ENCODE data around the gene LUC7L. TPM values are rescaled to one million over a fixed set of nuclear protein-coding genes. Genes with fewer than 3 reads are reported as not detected.

Gene LUC7L
- total and polyA plus RNA-seq, 9 donors = 56.6 to 112 (median 73.5) TPM

DNA sequence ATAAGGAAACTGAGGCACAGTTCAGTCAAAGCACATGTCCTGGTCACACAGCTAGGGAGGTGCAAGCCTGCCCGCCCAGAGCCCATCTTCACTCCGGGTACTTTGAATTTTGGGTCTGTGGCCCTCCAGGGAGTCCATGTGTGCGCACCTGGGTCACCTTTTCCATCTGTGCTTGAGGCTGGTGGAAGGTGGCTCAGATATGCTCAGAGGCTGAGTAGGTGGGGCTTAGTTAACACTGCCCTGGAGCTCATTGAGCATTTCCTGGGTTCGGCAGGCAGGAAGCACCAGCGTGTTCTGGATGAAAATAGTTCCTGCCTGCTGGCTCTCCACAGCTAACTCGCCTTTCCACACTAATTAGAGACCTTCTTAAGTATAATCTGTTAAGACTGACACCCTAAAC, 24.6 kb upstream of the LUC7L start:
- no peak for DNase-seq
- no peak for TF ChIP-seq POLR2A (IDR thresholded peaks at IDR 0.05)
- no peak for TF ChIP-seq EP300 (IDR thresholded peaks at IDR 0.05)
- TF ChIP-seq, protein P1, sequence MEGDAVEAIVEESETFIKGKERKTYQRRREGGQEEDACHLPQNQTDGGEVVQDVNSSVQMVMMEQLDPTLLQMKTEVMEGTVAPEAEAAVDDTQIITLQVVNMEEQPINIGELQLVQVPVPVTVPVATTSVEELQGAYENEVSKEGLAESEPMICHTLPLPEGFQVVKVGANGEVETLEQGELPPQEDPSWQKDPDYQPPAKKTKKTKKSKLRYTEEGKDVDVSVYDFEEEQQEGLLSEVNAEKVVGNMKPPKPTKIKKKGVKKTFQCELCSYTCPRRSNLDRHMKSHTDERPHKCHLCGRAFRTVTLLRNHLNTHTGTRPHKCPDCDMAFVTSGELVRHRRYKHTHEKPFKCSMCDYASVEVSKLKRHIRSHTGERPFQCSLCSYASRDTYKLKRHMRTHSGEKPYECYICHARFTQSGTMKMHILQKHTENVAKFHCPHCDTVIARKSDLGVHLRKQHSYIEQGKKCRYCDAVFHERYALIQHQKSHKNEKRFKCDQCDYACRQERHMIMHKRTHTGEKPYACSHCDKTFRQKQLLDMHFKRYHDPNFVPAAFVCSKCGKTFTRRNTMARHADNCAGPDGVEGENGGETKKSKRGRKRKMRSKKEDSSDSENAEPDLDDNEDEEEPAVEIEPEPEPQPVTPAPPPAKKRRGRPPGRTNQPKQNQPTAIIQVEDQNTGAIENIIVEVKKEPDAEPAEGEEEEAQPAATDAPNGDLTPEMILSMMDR (IDR thresholded peaks at IDR 0.05) = no peak
- intact Hi-C loops (cut with DNase I) = no loop called here
- Histone ChIP-seq H3K27ac (no peak overlapping the region), H3K27me3 (no peaks in the 10 kb centered on the region), H3K36me3 (no peaks in the 10 kb centered on the region), H3K4me3 (no peak overlapping the region), H3K9me3 (no peaks in the 10 kb centered on the region), H3K4me1 (ENCODE audit: insufficient read depth) (no peaks in the 10 kb centered on the region)
- 93 to 95% (median 94%) methylated on average over 6 of the region's 6 CpGs for WGBS, 3 donors

DNA sequence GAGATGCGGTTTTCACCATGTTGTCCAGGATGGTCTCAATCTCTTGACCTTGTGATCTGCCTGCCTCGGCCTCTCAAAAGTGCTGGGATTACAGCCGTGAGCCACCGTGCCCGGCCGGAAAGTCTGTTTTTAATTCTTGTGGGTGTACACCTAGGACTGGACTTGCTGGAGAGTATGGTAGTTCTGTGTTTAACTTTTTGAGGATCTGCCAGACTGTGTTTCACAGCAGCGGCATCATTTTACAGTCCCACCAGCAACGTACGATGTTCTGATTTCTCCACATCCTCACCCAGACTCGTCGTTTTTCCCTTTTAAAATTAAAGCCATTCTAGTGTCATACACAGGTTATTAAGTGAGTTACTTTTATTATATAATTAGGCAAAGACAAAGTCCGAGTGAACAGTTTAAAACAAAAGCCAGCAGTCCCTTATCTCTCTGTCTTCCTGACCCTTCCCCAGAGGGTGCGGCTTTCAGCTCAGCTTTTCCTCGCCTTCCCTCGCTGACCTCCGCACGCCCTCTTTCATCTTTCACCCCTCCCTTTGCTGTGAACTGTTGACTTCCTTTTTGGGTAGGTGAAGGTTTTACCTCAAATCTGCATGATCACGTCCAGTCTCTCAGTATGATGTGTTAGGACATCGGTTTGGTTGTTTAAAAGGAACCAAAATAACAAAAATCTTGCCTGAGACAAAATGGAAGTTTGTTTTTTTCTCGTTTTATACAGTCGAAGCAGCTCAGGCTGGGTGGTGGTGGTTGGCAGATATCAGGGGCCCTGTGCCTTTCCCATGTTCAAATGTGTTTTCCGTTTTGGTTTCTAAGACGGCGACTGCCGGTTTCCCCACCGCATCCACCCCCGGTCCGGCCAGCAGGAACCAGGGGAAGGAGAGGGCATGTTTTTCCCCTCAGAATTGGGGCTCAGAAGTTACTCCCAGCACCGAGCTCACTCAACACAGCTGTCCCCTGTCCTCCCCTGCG, 23.4 kb upstream of the LUC7L start:
- no peaks in the 10 kb centered on the region for H3K36me3 ChIP-seq
- DNase-seq = no peak
- H3K9me3 ChIP-seq = no peaks in the 10 kb centered on the region
- H3K4me1 ChIP-seq (ENCODE audit: insufficient read depth) = no peaks in the 10 kb centered on the region
- no peak overlapping the region for H3K27ac ChIP-seq
- 79 to 81% (median 80%) methylated on average over 30 of the region's 30 CpGs for WGBS, 3 donors
- H3K4me3 ChIP-seq = no peak overlapping the region
- intact Hi-C loops (cut with DNase I) = no loop called here
- H3K27me3 ChIP-seq = no peaks in the 10 kb centered on the region
- TF ChIP-seq EP300 (IDR thresholded peaks at IDR 0.05) (no peak), POLR2A (IDR thresholded peaks at IDR 0.05) (no peak)
- TF ChIP-seq, protein P1 (IDR thresholded peaks at IDR 0.05) = no peak

DNA sequence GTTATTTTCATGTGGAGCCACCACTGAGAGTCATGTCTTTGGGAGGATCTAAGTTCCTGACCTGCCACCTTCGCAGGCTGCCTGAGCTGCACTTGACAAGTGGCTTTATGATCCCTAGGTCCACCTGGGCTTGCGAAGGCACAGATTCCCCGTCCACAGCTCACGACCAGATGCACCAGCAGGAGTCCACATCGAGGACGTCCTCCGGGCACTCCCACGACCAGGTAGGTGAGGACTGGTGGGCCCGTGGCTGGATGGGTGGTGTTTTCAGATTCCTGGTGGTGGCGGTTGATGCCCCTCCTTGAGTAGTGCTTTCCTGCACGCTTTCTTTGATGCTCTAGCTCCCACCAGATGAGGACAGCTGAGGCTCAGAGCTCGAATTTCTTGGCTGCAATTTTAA, 20.2 kb upstream of the LUC7L start:
- Histone ChIP-seq H3K4me3 (no peak overlapping the region), H3K27me3 (no peaks in the 10 kb centered on the region), H3K4me1 (ENCODE audit: insufficient read depth) (no peaks in the 10 kb centered on the region), H3K36me3 (no peaks in the 10 kb centered on the region), H3K9me3 (no peaks in the 10 kb centered on the region), H3K27ac (no peak overlapping the region)
- TF ChIP-seq, protein P1 (IDR thresholded peaks at IDR 0.05) = no peak
- TF ChIP-seq POLR2A (IDR thresholded peaks at IDR 0.05) (no peak), EP300 (IDR thresholded peaks at IDR 0.05) (no peak)
- intact Hi-C loops (cut with DNase I) = no loop called here
- no peak for DNase-seq
- 86 to 90% (median 87%) methylated on average over 12 of the region's 12 CpGs for WGBS, 3 donors

DNA sequence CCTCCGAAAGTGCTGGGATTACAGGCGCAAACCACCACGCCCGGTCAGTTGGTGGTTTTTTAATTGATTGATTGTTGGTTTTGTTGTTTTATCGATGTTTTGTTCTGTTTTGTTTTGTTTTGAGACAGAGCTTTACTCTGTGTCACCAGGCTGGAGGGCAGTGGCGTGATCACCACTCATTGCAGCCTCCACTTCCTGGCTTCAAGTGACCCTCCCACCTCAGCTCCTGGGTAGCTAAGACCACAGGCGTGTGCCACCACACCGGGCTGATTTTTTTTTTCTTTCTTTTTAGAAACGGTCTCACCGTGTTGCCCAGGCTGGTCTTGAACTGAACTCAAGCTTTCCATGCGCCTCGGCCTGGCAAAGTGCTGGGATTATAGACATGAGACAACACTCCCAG, 17.8 kb upstream of the LUC7L start:
- H3K4me1 ChIP-seq (ENCODE audit: insufficient read depth) = no peaks in the 10 kb centered on the region
- H3K36me3 ChIP-seq = no peaks in the 10 kb centered on the region
- 93 to 97% (median 96%) methylated on average over 12 of the region's 12 CpGs for WGBS, 3 donors
- no peak for DNase-seq
- TF ChIP-seq POLR2A (IDR thresholded peaks at IDR 0.05) = no peak
- TF ChIP-seq, protein P1 (IDR thresholded peaks at IDR 0.05) = no peak
- TF ChIP-seq EP300 (IDR thresholded peaks at IDR 0.05) = no peak
- H3K27me3 ChIP-seq = no peaks in the 10 kb centered on the region
- no peak overlapping the region for H3K4me3 ChIP-seq
- no peak overlapping the region for H3K27ac ChIP-seq
- no peaks in the 10 kb centered on the region for H3K9me3 ChIP-seq
- intact Hi-C loops (cut with DNase I) = no loop called here

All from ovary (tissue), 9 donors.